ENCODE measurements around the gene TMEM208.

- TF ChIP-seq POLR2A (IDR thresholded peaks at IDR 0.05) (no peak), CTCF (IDR thresholded peaks at IDR 0.05) (peak in 2 of 5 experiments; percentile 4 to 28)
Measured at GRCh38 chr16:67199011-67199807, 27.7 kb upstream of the TMEM208 start, which contains the start of gene ELMO3.
